Osteocyte (in vitro differentiated cells): Measurements from ENCODE around the gene LUC7L2. TPM values are rescaled to one million over a fixed set of nuclear protein-coding genes. Genes with fewer than 3 reads are reported as not detected.

Experiments
- DNase-seq: peaks from one replicate; pipeline ENCODE4 v3.0.0; 2021; ENCODE audit warnings: mixed read lengths; ENCODE audit not compliant: unreplicated experiment; ENCODE audit errors: extremely low spot score
- H3K27ac Mint-ChIP-seq: one replicate; pipeline ENCODE4 v1.8.0; 2021; ENCODE audit warnings: mild to moderate bottlenecking, mixed read lengths; ENCODE audit not compliant: unreplicated experiment
- H3K27me3 Mint-ChIP-seq: one replicate; pipeline ENCODE4 v1.8.0; 2021; ENCODE audit warnings: mixed read lengths; ENCODE audit not compliant: unreplicated experiment
- H3K36me3 Mint-ChIP-seq: one replicate; pipeline ENCODE4 v1.8.0; 2021; ENCODE audit warnings: mixed read lengths; ENCODE audit not compliant: unreplicated experiment
- H3K4me1 Mint-ChIP-seq: one replicate; pipeline ENCODE4 v1.8.0; 2021; ENCODE audit warnings: mixed read lengths; ENCODE audit not compliant: unreplicated experiment
- H3K4me3 Mint-ChIP-seq: one replicate; pipeline ENCODE4 v1.8.0; 2021; ENCODE audit warnings: mild to moderate bottlenecking, moderate library complexity, mixed read lengths; ENCODE audit not compliant: unreplicated experiment
- H3K9me3 Mint-ChIP-seq: one replicate; pipeline ENCODE4 v1.8.0; 2021; ENCODE audit warnings: mixed read lengths; ENCODE audit not compliant: unreplicated experiment
- total RNA-seq: library from RNA; stranded (reverse); gene quantifications from 2 replicates; pipeline ENCODE4 v1.2.1, GENCODE V29; 2021
- TF ChIP-seq, protein P1 (sequence below): fragments of 200-600 bp; sonication (generic); IDR thresholded peaks from 2 replicates; pipeline ENCODE4 v1.5.0; 2021; ENCODE audit warnings: antibody characterized with exemption, mild to moderate bottlenecking, moderate library complexity

Gene LUC7L2
- total RNA-seq, 1 donor from 2014 or later, result 112 TPM

DNA sequence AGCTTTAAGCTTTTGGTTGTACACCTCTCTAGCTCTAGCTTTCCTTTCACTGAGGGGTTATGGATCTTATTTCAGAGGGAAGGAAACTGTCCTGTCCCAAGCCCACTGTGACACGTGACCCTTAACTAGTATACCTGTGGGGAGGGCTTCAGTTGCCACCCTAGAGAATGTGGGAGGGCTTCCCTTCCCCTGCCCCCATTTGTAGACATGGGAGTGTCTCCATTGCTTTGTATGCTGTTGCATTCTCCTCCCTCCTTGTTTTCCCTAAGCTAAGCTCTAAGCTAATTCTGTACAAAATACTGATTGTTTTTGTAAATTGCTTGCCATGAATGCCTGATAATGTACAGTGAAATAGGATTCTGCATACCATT lies 11.2 kb downstream of the LUC7L2 start:
- TF ChIP-seq, protein P1, sequence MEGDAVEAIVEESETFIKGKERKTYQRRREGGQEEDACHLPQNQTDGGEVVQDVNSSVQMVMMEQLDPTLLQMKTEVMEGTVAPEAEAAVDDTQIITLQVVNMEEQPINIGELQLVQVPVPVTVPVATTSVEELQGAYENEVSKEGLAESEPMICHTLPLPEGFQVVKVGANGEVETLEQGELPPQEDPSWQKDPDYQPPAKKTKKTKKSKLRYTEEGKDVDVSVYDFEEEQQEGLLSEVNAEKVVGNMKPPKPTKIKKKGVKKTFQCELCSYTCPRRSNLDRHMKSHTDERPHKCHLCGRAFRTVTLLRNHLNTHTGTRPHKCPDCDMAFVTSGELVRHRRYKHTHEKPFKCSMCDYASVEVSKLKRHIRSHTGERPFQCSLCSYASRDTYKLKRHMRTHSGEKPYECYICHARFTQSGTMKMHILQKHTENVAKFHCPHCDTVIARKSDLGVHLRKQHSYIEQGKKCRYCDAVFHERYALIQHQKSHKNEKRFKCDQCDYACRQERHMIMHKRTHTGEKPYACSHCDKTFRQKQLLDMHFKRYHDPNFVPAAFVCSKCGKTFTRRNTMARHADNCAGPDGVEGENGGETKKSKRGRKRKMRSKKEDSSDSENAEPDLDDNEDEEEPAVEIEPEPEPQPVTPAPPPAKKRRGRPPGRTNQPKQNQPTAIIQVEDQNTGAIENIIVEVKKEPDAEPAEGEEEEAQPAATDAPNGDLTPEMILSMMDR, result no peak
- H3K4me1 Mint-ChIP-seq, result peaks cover 32% of the 10 kb centered on the region
- DNase-seq, result no peak
- no peaks in the 10 kb centered on the region for H3K9me3 Mint-ChIP-seq
- H3K27ac Mint-ChIP-seq, result no peak overlapping the region
- H3K27me3 Mint-ChIP-seq, result no peaks in the 10 kb centered on the region
- peaks cover 5% of the 10 kb centered on the region for H3K36me3 Mint-ChIP-seq
- H3K4me3 Mint-ChIP-seq, result no peak overlapping the region

DNA sequence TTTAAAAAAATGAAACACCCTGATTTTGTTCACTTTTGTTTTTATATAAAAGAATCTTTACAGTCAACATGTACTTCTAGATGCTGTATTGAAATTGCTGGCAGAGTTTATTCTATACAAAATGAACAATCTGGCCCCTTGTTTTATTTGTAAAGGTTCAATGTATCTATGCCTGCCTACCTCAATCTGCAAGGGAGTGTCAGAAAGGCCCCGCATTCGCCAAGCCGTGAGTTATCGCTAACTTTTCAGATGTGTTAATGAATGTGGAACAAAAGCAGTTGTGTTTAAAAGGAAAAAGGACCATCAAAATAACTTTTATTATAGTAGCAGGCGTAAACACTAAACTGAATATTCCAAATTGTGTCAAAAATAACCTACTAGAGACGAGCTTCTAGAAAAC lies 14.6 kb downstream of the LUC7L2 start:
- Mint-ChIP-seq H3K9me3 (no peaks in the 10 kb centered on the region), H3K4me3 (no peak overlapping the region), H3K27ac (no peak overlapping the region), H3K27me3 (no peaks in the 10 kb centered on the region), H3K36me3 (peaks cover 20% of the 10 kb centered on the region), H3K4me1 (peaks cover 25% of the 10 kb centered on the region)
- TF ChIP-seq, protein P1, result no peak
- DNase-seq, result no peak

DNA sequence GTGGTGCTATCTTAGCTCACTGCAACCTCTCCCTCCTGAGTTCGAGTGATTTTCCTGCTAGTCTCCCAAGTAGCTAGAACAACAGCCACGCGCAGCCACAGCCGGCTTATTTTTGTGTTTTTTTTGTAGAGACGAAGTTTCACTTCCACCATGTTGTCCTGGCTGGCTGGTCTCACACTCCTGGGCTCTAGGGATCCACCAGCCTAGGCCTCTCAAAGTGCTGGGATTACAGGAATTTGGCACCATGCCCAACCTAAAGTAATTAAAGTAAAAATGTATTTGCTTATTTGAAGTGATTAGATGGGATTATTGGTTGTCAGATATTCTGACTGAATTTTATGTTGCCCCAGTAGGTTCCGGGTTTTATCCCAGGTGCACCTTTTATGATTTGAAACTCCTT lies 22.7 kb downstream of the LUC7L2 start:
- no peaks in the 10 kb centered on the region for H3K27me3 Mint-ChIP-seq
- no peak overlapping the region for H3K27ac Mint-ChIP-seq
- TF ChIP-seq, protein P1, result no peak
- DNase-seq, result no peak
- H3K36me3 Mint-ChIP-seq, result peaks cover 34% of the 10 kb centered on the region
- H3K9me3 Mint-ChIP-seq, result no peaks in the 10 kb centered on the region
- peaks cover 2% of the 10 kb centered on the region for H3K4me1 Mint-ChIP-seq
- H3K4me3 Mint-ChIP-seq, result no peak overlapping the region

DNA sequence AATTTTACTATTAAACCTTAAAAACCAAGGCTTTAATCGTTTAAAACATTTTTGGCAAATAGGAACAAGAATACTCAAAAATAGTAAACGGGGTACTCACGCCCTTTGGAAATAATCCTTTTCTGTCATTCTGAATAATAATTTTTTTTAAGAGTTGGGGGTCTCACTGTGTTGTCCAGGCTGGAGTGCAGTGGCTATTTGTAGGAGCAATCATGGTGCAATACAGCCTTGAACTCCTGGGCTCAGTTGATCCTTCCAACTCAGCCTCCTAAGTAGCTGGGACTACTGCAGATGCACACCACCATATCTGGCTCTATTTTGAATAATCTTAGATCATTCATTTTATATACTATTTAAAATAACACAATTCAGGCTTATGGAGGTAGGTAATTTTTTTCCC lies 24.9 kb downstream of the LUC7L2 start:
- H3K36me3 Mint-ChIP-seq, result peaks cover 40% of the 10 kb centered on the region
- peaks cover 1% of the 10 kb centered on the region for H3K4me1 Mint-ChIP-seq
- DNase-seq, result no peak

GRCh38 chr7:139387594-139387993 lies 27.9 kb downstream of the LUC7L2 start:
- no peak overlapping the region for H3K27ac Mint-ChIP-seq
- peaks cover 42% of the 10 kb centered on the region for H3K36me3 Mint-ChIP-seq
- H3K4me3 Mint-ChIP-seq, result no peak overlapping the region
- no peaks in the 10 kb centered on the region for H3K9me3 Mint-ChIP-seq
- TF ChIP-seq, protein P1, result no peak
- H3K4me1 Mint-ChIP-seq, result peaks cover 1% of the 10 kb centered on the region
- no peak for DNase-seq
- no peaks in the 10 kb centered on the region for H3K27me3 Mint-ChIP-seq

More for the DNA sequence above, 24.9 kb downstream of the LUC7L2 start:
- TF ChIP-seq, protein P1, result no peak
- Mint-ChIP-seq H3K27ac (no peak overlapping the region), H3K4me3 (no peak overlapping the region), H3K9me3 (no peaks in the 10 kb centered on the region), H3K27me3 (no peaks in the 10 kb centered on the region)
